HepG2 (cell line): Measurements from ENCODE around the gene AKAP12. TPM values are rescaled to one million over a fixed set of nuclear protein-coding genes. Genes with fewer than 3 reads are reported as not detected.

Experiments used
- ATAC-seq: fragments of 200-7000 bp; cut with Tn5 transposase; 3 replicates; pipeline ENCODE4 v1.9.1; 2020; ENCODE audit warnings: mild to moderate bottlenecking, moderate library complexity
- BruUV-seq: library from RNA; stranded (reverse); fragments of 400-500 nt; replicated peaks from 2 replicates; lab custom pipeline; 2021; lab: Mats Ljungman, UMichigan
- CTCF ChIA-PET: fragments of 300-600 bp; formaldehyde crosslinking; extraction: SDS; loops from one replicate; lab custom pipeline; 2021; ENCODE audit warnings: low total read pairs, inconsistent platforms, low intra/inter-chr PET ratio; lab: Yijun Ruan, JAX
- POLR2A ChIA-PET: fragments of 350-600 bp; sonication (Branson Sonifier 250); formaldehyde crosslinking; loops from one replicate; lab custom pipeline; 2020; ENCODE audit warnings: antibody characterized with exemption, inconsistent platforms; lab: Yijun Ruan, JAX
- DNase-seq: peaks from one replicate; pipeline ENCODE4 v3.0.0-alpha.2; 2015; ENCODE audit warnings: low spot score
- FAIRE-seq: peaks from 3 replicates; lab custom pipeline; 2011; peaks lifted over from hg19 to GRCh38; lab: Jason Lieb, UNC
- H2AFZ ChIP-seq: one replicate; pipeline ENCODE4 v1.6.1; 2011; ENCODE audit warnings: low read length, inconsistent platforms
- H3K27ac ChIP-seq: fragments of 300-600 bp; 3 replicates; pipeline ENCODE4 v1.8.0; 2011; ENCODE audit warnings: mixed run types, mild to moderate bottlenecking, mixed read lengths, low read length, inconsistent platforms; ENCODE audit not compliant: insufficient read depth; ENCODE audit errors: extremely low read length
- H3K27me3 ChIP-seq, 2 experiments: fragments of 200-600 bp in 1 of 2; 2 replicates in 1 of 2; 3 replicates in 1 of 2; pipeline versions ENCODE4 v1.6.0 to v1.8.0; 2011; ENCODE audit warnings: low read length in 2 of 2, mild to moderate bottlenecking in 2 of 2, moderate library complexity in 2 of 2, inconsistent platforms in 1 of 2; ENCODE audit not compliant: insufficient read depth in 2 of 2, control insufficient read depth in 1 of 2
- H3K36me3 ChIP-seq, 2 experiments: fragments of 200-600 bp in 1 of 2; replicated peaks in 1 of 2; 2 replicates in 1 of 2; 3 replicates in 1 of 2; pipeline versions ENCODE4 v1.5.1 to v1.8.0; 2011; ENCODE audit warnings: low read length in 2 of 2, inconsistent platforms in 1 of 2; ENCODE audit not compliant: insufficient read depth in 2 of 2, control insufficient read depth in 1 of 2
- H3K4me1 ChIP-seq: 2 replicates; pipeline ENCODE4 v1.5.1; 2012; ENCODE audit warnings: low read length, inconsistent platforms; ENCODE audit not compliant: insufficient read depth
- H3K4me2 ChIP-seq: 2 replicates; pipeline ENCODE4 v1.6.0; 2011; ENCODE audit warnings: low read depth, low read length, inconsistent platforms
- H3K4me3 ChIP-seq, 3 experiments: fragments of 200-600 bp in 1 of 3; sonication (generic), shearing (Covaris generic) in 1 of 3; replicated peaks in 1 of 3; 2 replicates each; pipeline ENCODE4 v1.5.1; 2011 to 2016; ENCODE audit warnings: low read length in 3 of 3, inconsistent platforms in 2 of 3, low read depth in 2 of 3, mild to moderate bottlenecking in 2 of 3, control low read depth in 1 of 3, mixed read lengths in 1 of 3; ENCODE audit not compliant: insufficient read depth in 1 of 3
- H3K79me2 ChIP-seq: one replicate; pipeline ENCODE4 v1.6.1; 2011; ENCODE audit warnings: low read length, inconsistent platforms; ENCODE audit not compliant: insufficient read depth
- H3K9ac ChIP-seq: 2 replicates; pipeline ENCODE4 v1.6.0; 2011; ENCODE audit warnings: mild to moderate bottlenecking, low read depth, low read length, inconsistent platforms; ENCODE audit not compliant: insufficient read depth
- H3K9me3 ChIP-seq: 2 replicates; pipeline ENCODE4 v1.5.1; 2012; ENCODE audit warnings: mild to moderate bottlenecking, low read length
- H4K20me1 ChIP-seq: 2 replicates; pipeline ENCODE4 v1.6.0; 2011; ENCODE audit warnings: inconsistent platforms, mild to moderate bottlenecking, low read length, moderate library complexity; ENCODE audit not compliant: insufficient read depth
- CEBPB ChIP-seq: IDR thresholded peaks from 2 replicates; pipeline ENCODE4 v1.6.1; 2011; ENCODE audit warnings: low read depth, low read length, improper control_type of control experiment, borderline replicate concordance
- DZIP1 ChIP-seq: sonication (generic); formaldehyde crosslinking; IDR thresholded peaks from 2 replicates; pipeline ENCODE4 v1.5.0; 2020; ENCODE audit warnings: mild to moderate bottlenecking, missing genetic modification reagents
- HOXA7 ChIP-seq: sonication (generic); formaldehyde crosslinking; IDR thresholded peaks from 2 replicates; pipeline ENCODE4 v1.8.1; 2022; ENCODE audit warnings: mild to moderate bottlenecking, missing genetic modification reagents, moderate library complexity
- ZNF12 ChIP-seq: sonication (generic); formaldehyde crosslinking; IDR thresholded peaks from 2 replicates; pipeline ENCODE4 v1.5.0; 2020; ENCODE audit warnings: missing genetic modification reagents
- ZNF282 ChIP-seq: fragments of 450-650 bp; IDR thresholded peaks from 2 replicates; pipeline ENCODE4 v1.6.1; 2018; ENCODE audit not compliant: partially characterized antibody
- ZNF343 ChIP-seq: sonication (generic); formaldehyde crosslinking; IDR thresholded peaks from 2 replicates; pipeline ENCODE4 v1.4.0; 2020; ENCODE audit warnings: mild to moderate bottlenecking, missing genetic modification reagents
- ZUFSP ChIP-seq: sonication (generic); formaldehyde crosslinking; IDR thresholded peaks from 2 replicates; pipeline ENCODE4 v1.9.0; 2021; ENCODE audit warnings: missing genetic modification reagents, mild to moderate bottlenecking, borderline replicate concordance
- WGBS: methylation state at CpG from one replicate; pipeline ENCODE4 v1.1.6; 2017; ENCODE audit warnings: low lambda C conversion rate; 5-methylcytosine and 5-hydroxymethylcytosine counted together
- in situ Hi-C: cut with HindIII; loops from 2 replicates; pipeline ENCODE4 v1.10.0; 2017; ENCODE audit warnings: low pct_unique_long_range_greater_than_20kb; ENCODE audit not compliant: extremely low pct_ligation_motif_present
- intact Hi-C: fragments of 100-400 bp; cut with micrococcal nuclease; formaldehyde crosslinking; loops from one replicate; pipeline ENCODE4 v1.10.0; 2022; ENCODE audit not compliant: unreplicated experiment
- polyA plus RNA-seq, 8 experiments: library from polyadenylated mRNA; depleted of rRNA in 3 of 8; stranded (reverse) in 7 of 8; unstranded in 1 of 8; fragments of >200 nt; fragmentation: Illumina TruSeq in 4 of 8; extraction: Trizol in 4 of 8; gene quantifications; 2 replicates each; pipeline versions ENCODE4 v1.2.1 to v1.2.3, GENCODE V29; 2011 to 2016; ENCODE audit warnings: low read depth in 4 of 8, missing spikeins in 1 of 8, mixed read lengths in 1 of 8; ENCODE audit not compliant: insufficient read depth in 1 of 8
- total RNA-seq, 5 experiments: library from RNA; depleted of rRNA; stranded (reverse); fragments of >200 nt; fragmentation: Illumina TruSeq; extraction: Trizol; gene quantifications; 2 replicates each; pipeline ENCODE4 v1.2.3, GENCODE V29; 2016; ENCODE audit warnings: low read depth in 1 of 5

The AKAP12 gene
- total and polyA plus RNA-seq, 2 of the 13 experiments (the other 11 are each of a cell fraction or from before 2014, with no cell fraction given) = 10.6 to 19.0 TPM

GRCh38 chr6:151191527-151191926 lies 48.2 kb upstream of the AKAP12 start (continued):
- no peak for TF ChIP-seq DZIP1 (CRISPR knock-in tag)
- TF ChIP-seq, all 625 proteins: peak for 0

- TF ChIP-seq ZNF343 (CRISPR knock-in tag) = no peak
- TF ChIP-seq CEBPB = peak; percentile 59
- no peak overlapping the region for H2AFZ ChIP-seq
- CTCF ChIA-PET = no interaction called here
- in situ Hi-C loops (no loop called here), intact Hi-C loops (no loop called here)
- H3K4me3 ChIP-seq = no peak overlapping the region
- DNase-seq (no peak), ATAC-seq (no peak), FAIRE-seq (no peak)
- no peak overlapping the region for H3K27ac ChIP-seq
- no peak overlapping the region for H3K4me2 ChIP-seq
- 0% methylated on average over 1 of the region's 1 CpG for WGBS
- H4K20me1 ChIP-seq = no peaks in the 10 kb centered on the region
- peaks cover 0 to 3% of the 10 kb centered on the region in 2 experiments; a peak in 2 of 5 replicates for H3K27me3 ChIP-seq
- H3K9ac ChIP-seq = no peak overlapping the region
- no peaks in the 10 kb centered on the region for H3K4me1 ChIP-seq
- POLR2A ChIA-PET = no interaction called here
- no TSS peak for BruUV-seq
- no peaks in the 10 kb centered on the region for H3K9me3 ChIP-seq
- no peaks in the 10 kb centered on the region for H3K79me2 ChIP-seq
- no peaks in the 10 kb centered on the region for H3K36me3 ChIP-seq
Observed at GRCh38 chr6:151196555-151196954, 43.2 kb upstream of the AKAP12 start.

- no peak overlapping the region for H3K4me2 ChIP-seq
- WGBS = 86% methylated on average over 1 of the region's 1 CpG
- ChIA-PET CTCF (no interaction called here), POLR2A (interaction anchor here (0.7 kb wide), 1 partner anchor 18 kb away, joined by 3 read pairs; no protein-coding TSS in a partner anchor)
- peaks cover 0 to 3% of the 10 kb centered on the region in 2 experiments; a peak in 2 of 5 replicates for H3K27me3 ChIP-seq
- H3K27ac ChIP-seq = no peak overlapping the region
- H3K79me2 ChIP-seq = no peaks in the 10 kb centered on the region
- BruUV-seq = no TSS peak
- TF ChIP-seq ZNF282 (no peak), ZUFSP (CRISPR knock-in tag) (no peak), HOXA7 (CRISPR knock-in tag) (no peak), ZNF12 (CRISPR knock-in tag) (no peak)
- FAIRE-seq = no peak
- DNase-seq = no peak
- ATAC-seq = no peak
- no peak overlapping the region for H3K4me3 ChIP-seq
- intact Hi-C loops = no loop called here
- H3K36me3 ChIP-seq = no peaks in the 10 kb centered on the region
- in situ Hi-C loops = no loop called here
- H3K9me3 ChIP-seq = no peaks in the 10 kb centered on the region
- H4K20me1 ChIP-seq = no peaks in the 10 kb centered on the region
- H3K4me1 ChIP-seq = no peaks in the 10 kb centered on the region
- H2AFZ ChIP-seq = no peak overlapping the region
- no peak overlapping the region for H3K9ac ChIP-seq
Observed at GRCh38 chr6:151197556-151197955, 42.2 kb upstream of the AKAP12 start.
